Measurements from ENCODE around the gene GAS2L2. TPM values are rescaled to one million over a fixed set of nuclear protein-coding genes. Genes with fewer than 3 reads are reported as not detected.

Gene GAS2L2
- total RNA-seq, 1 donor from 2014 or later, result not detected

GRCh38 chr17:35698800-35699199 lies 54.2 kb downstream of the GAS2L2 start:
- no peak for FAIRE-seq
- Histone ChIP-seq H3K4me3 (ENCODE audit: low read depth, low read length) (no peak overlapping the region), H3K36me3 (ENCODE audit: control insufficient read depth, insufficient read depth, low read length) (peaks cover 9% of the 10 kb centered on the region), H3K27me3 (ENCODE audit: control insufficient read depth, insufficient read depth, low read length) (no peaks in the 10 kb centered on the region)
- DNase-seq (ENCODE audit: low read depth), result no peak
- TF ChIP-seq, protein P1, sequence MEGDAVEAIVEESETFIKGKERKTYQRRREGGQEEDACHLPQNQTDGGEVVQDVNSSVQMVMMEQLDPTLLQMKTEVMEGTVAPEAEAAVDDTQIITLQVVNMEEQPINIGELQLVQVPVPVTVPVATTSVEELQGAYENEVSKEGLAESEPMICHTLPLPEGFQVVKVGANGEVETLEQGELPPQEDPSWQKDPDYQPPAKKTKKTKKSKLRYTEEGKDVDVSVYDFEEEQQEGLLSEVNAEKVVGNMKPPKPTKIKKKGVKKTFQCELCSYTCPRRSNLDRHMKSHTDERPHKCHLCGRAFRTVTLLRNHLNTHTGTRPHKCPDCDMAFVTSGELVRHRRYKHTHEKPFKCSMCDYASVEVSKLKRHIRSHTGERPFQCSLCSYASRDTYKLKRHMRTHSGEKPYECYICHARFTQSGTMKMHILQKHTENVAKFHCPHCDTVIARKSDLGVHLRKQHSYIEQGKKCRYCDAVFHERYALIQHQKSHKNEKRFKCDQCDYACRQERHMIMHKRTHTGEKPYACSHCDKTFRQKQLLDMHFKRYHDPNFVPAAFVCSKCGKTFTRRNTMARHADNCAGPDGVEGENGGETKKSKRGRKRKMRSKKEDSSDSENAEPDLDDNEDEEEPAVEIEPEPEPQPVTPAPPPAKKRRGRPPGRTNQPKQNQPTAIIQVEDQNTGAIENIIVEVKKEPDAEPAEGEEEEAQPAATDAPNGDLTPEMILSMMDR (IDR thresholded peaks at IDR 0.05; ENCODE audit: insufficient read depth, low read length, severe bottlenecking), result no peak

- TF ChIP-seq, protein P1 (IDR thresholded peaks at IDR 0.05; ENCODE audit: insufficient read depth, low read length, severe bottlenecking), result no peak
- FAIRE-seq, result no peak
- H3K4me3 ChIP-seq (ENCODE audit: low read depth, low read length), result no peak overlapping the region
These were observed 57.4 kb downstream of the GAS2L2 start for GRCh38 chr17:35695613-35696012.

GRCh38 chr17:35694906-35695305 lies 58.1 kb downstream of the GAS2L2 start:
- FAIRE-seq, result no peak
- Histone ChIP-seq H3K4me3 (ENCODE audit: low read depth, low read length) (no peak overlapping the region), H3K27me3 (ENCODE audit: control insufficient read depth, insufficient read depth, low read length) (no peaks in the 10 kb centered on the region), H3K36me3 (ENCODE audit: control insufficient read depth, insufficient read depth, low read length) (peaks cover 14% of the 10 kb centered on the region)
- TF ChIP-seq, protein P1 (IDR thresholded peaks at IDR 0.05; ENCODE audit: insufficient read depth, low read length, severe bottlenecking), result no peak
- DNase-seq (ENCODE audit: low read depth), result no peak

More at GRCh38 chr17:35695613-35696012, 57.4 kb downstream of the GAS2L2 start:
- Histone ChIP-seq H3K36me3 (ENCODE audit: control insufficient read depth, insufficient read depth, low read length) (peaks cover 14% of the 10 kb centered on the region), H3K27me3 (ENCODE audit: control insufficient read depth, insufficient read depth, low read length) (no peaks in the 10 kb centered on the region)
- DNase-seq (ENCODE audit: low read depth), result no peak

Other genes with a start within 250 kb of the GAS2L2 start
- under 0.01 and 0.13 TPM in 2 replicates for gene SLFN12L, start 215.6 kb downstream of the GAS2L2 start, total RNA-seq
- gene SLFN14, start 192.4 kb downstream of the GAS2L2 start, total RNA-seq, result not detected in 2 replicates
- 1.8 and 2.9 TPM in 2 replicates for gene PEX12, start 174.7 kb downstream of the GAS2L2 start, total RNA-seq
- gene AP2B1, start 165.9 kb downstream of the GAS2L2 start, total RNA-seq, result 38.3 and 50.8 TPM in 2 replicates
- 0.51 and 0.53 TPM in 2 replicates for gene RASL10B, start 21.6 kb downstream of the GAS2L2 start, total RNA-seq
- not detected in 2 replicates for gene C17orf50, start 7.6 kb upstream of the GAS2L2 start, total RNA-seq
- 18.7 and 42.6 TPM in 2 replicates for gene MMP28, start 42.4 kb upstream of the GAS2L2 start, total RNA-seq
- 69.5 and 84.1 TPM in 2 replicates for gene TAF15, start 56.2 kb upstream of the GAS2L2 start, total RNA-seq
- gene HEATR9, start 115.7 kb upstream of the GAS2L2 start, total RNA-seq, result not detected in 2 replicates
- 0.26 TPM in 1 of 2 replicates, not detected in the other for gene CCL5, start 127.1 kb upstream of the GAS2L2 start, total RNA-seq
- gene RDM1, start 177.5 kb upstream of the GAS2L2 start, total RNA-seq, result 0.13 TPM in 1 of 2 replicates, not detected in the other
- gene LYZL6, start 190.5 kb upstream of the GAS2L2 start, total RNA-seq, result not detected in 2 replicates
- gene CCL16, start 228.3 kb upstream of the GAS2L2 start, total RNA-seq, result not detected in 2 replicates
- not detected in 2 replicates for gene CCL14, start 233.5 kb upstream of the GAS2L2 start, total RNA-seq
- not detected in 2 replicates for gene CCL15, start 248.3 kb upstream of the GAS2L2 start, total RNA-seq

Data from bronchial epithelial cell (primary cell).